Left forelimb (tissue), 1 donor: Measurements from ENCODE around the gene CSMD2.
A peak's percentile ranks its signal among the peaks of the same experiment; 100 is the strongest.

Experiments
- DNase-seq: peaks from one replicate; pipeline ENCODE4 v3.0.0-alpha.2; 2018; ENCODE audit warnings: low spot score

Gene CSMD2

GRCh38 chr1:33482412-33482811 is 682.6 kb downstream of the CSMD2 start:
- no peak for DNase-seq

DNA sequence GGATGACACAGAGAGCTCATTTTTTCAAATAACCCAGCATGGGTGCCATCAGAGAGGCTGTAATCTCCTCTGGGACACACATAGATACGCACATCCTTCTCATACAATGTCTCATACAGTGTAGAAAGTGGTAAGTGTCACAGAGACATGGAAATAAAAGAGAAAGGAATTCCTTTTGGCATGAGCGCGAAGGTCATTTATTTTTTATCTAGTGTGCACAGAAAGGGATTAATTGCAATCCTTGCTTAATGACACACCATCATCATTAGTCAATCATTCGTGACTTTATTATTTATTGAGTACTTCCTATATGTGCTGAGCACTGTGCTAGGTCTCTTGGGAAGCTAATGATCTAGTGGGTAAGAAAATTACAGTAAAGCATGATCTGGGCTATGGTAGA is 687.6 kb downstream of the CSMD2 start:
- DNase-seq = no peak

- DNase-seq = no peak
These were observed 691.1 kb downstream of the CSMD2 start for GRCh38 chr1:33473900-33474299.

GRCh38 chr1:33472269-33472980 is 692.6 kb downstream of the CSMD2 start, which contains the start of gene ZSCAN20:
Gene ZSCAN20 (plus strand): TSS chr1:33472645. CDS start chr1:33479289, 6,644 bp downstream.
- peak; percentile 98 for DNase-seq

DNA sequence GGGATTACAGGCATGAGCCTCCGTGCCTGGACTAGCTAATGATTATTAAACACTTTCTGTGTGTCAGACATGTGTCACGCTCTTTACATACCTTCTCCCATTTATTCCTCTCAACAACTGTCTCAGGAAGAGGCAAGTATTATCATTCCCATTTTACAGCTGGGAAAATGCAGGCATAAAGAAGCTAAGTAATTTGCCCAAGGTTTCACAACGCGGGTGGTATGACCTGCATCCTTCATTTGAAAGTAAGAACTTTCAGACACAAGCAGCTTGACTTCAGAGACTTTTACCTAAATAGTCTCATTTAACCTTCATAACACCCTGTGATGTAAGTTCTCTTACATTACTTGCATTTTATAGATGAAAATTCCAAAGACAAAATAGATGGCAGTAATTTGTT is 693.6 kb downstream of the CSMD2 start:
- DNase-seq = no peak

- peak; percentile 77 for DNase-seq
These were observed 694.5 kb downstream of the CSMD2 start for GRCh38 chr1:33470495-33471012.

GRCh38 chr1:33469691-33470090 is 695.3 kb downstream of the CSMD2 start:
- no peak for DNase-seq

- DNase-seq = no peak
These were observed 696.1 kb downstream of the CSMD2 start for GRCh38 chr1:33468967-33469366.

DNA sequence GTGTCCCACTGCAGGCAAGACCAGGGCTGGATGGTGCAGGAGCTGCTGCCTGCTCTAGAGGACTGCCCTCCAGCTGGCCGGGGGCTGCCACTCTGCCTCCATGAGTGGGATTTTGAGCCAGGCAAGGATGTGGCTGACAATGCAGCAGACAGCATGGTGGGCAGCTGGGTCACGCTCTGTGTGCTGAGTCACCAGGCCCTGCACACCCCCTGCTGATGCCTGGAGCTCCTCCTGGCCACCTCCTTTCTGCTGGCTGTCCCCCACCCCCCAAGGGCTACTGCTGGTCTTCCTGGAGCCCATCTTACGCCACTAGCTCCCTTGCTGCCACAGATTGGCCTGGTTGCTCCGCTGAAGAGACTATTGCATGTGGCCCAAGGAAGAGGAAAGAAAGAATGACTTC is 696.5 kb downstream of the CSMD2 start:
- no peak for DNase-seq

GRCh38 chr1:33468011-33468410 is 697.0 kb downstream of the CSMD2 start:
- DNase-seq = no peak

- DNase-seq = no peak
These were observed 698.9 kb downstream of the CSMD2 start for GRCh38 chr1:33466159-33466558.

DNA sequence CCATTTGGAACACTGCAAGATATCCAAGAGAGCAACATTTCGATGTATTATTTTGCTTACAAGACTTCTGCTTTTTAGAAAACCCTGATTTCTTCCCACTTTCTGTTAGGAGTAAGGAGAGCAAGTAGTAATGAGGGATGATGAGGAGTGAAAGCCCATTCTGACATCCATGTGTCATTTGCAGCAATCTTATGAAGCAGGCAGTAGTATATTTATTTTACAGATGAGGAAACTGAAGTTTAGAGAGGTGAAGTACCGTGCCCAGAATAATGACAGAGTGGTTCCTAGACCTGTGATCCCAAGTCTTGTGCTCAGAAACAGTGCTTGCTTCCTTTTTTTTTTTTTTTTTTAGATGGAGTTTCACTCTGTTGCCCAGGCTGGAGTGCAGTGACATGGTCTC is 699.7 kb downstream of the CSMD2 start:
- no peak for DNase-seq

DNA sequence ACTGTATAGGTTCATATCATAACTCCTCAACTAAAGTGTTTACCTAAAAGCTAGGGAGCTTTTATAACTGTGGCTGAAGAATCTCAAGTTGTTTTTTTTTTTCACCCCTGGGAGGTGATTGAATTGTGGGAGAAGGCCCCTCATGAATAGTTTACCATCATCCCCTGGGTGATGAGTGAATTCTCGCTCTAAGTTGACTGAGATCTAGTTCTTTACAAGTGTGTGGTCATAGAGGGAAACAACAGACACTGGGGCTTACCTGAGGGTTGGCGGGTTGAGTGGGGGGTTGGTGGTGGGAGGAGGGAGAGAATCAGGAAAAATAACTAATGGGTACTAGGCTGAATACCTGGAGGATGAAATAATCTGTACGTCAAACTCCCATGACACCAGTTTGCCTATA is 700.5 kb downstream of the CSMD2 start:
- no peak for DNase-seq
